SK-N-SH treated with all-trans-retinoic acid at 6 μM for 48 hours (cell line): ENCODE measurements around the gene GUCY1A2.

ENCODE experiments used
- ATAC-seq: fragments of 200-7000 bp; cut with Tn5 transposase; 3 replicates; pipeline ENCODE4 v1.9.1; 2020; ENCODE audit warnings: mild to moderate bottlenecking, moderate library complexity
- ARNTL ChIP-seq: fragments of 450-650 bp; formaldehyde crosslinking; IDR thresholded peaks from 2 replicates; pipeline ENCODE4 v1.5.0; 2020; ENCODE audit warnings: low read depth, mild to moderate bottlenecking, moderate library complexity, borderline replicate concordance
- BACH2 ChIP-seq: fragments of 250-450 bp; sonication (Bioruptor Pico); IDR thresholded peaks from 2 replicates; pipeline ENCODE4 v1.9.0; 2021; ENCODE audit warnings: mild to moderate bottlenecking, borderline replicate concordance
- CSDC2 ChIP-seq: fragments of 250-450 bp; sonication (Bioruptor Pico); IDR thresholded peaks from 2 replicates; pipeline ENCODE4 v1.5.0; 2020; ENCODE audit warnings: mild to moderate bottlenecking, moderate library complexity
- ESRRG ChIP-seq: fragments of 250-450 bp; sonication (Bioruptor Pico); IDR thresholded peaks from 2 replicates; pipeline ENCODE4 v1.6.1; 2021; ENCODE audit warnings: mild to moderate bottlenecking
- ISL1 ChIP-seq: fragments of 250-450 bp; sonication (Bioruptor Pico); IDR thresholded peaks from 2 replicates; pipeline ENCODE4 v2.1.2; 2022; ENCODE audit warnings: mild to moderate bottlenecking, moderate library complexity
- OSR1 ChIP-seq: fragments of 250-450 bp; sonication (Bioruptor Pico); IDR thresholded peaks from 2 replicates; pipeline ENCODE4 v1.8.0; 2022; ENCODE audit warnings: moderate library complexity, mild to moderate bottlenecking, inconsistent platforms
- PPARA ChIP-seq: fragments of 250-450 bp; sonication (Bioruptor Pico); IDR thresholded peaks from 2 replicates; pipeline ENCODE4 v1.5.0; 2020; ENCODE audit warnings: mild to moderate bottlenecking, borderline replicate concordance
- RARB ChIP-seq: fragments of 250-450 bp; sonication (Bioruptor Pico); IDR thresholded peaks from 2 replicates; pipeline ENCODE4 v1.8.0; 2021; ENCODE audit warnings: mild to moderate bottlenecking, moderate library complexity
- SNAI2 ChIP-seq: fragments of 250-450 bp; sonication (Bioruptor Pico); IDR thresholded peaks from 2 replicates; pipeline ENCODE4 v1.5.0; 2020; ENCODE audit warnings: mild to moderate bottlenecking, moderate library complexity
- TCF4 ChIP-seq: fragments of 250-450 bp; sonication (Bioruptor Pico); IDR thresholded peaks from 2 replicates; pipeline ENCODE4 v1.8.0; 2021; ENCODE audit warnings: mild to moderate bottlenecking, moderate library complexity, borderline replicate concordance
- TOX ChIP-seq: fragments of 250-450 bp; sonication (Bioruptor Pico); IDR thresholded peaks from 2 replicates; pipeline ENCODE4 v1.8.0; 2021; ENCODE audit warnings: mild to moderate bottlenecking, moderate library complexity, borderline replicate concordance
- ZC3H10 ChIP-seq: fragments of 250-450 bp; sonication (Bioruptor Pico); IDR thresholded peaks from 2 replicates; pipeline ENCODE4 v1.5.1; 2021; ENCODE audit warnings: mild to moderate bottlenecking, moderate library complexity
- ZFP3 ChIP-seq: fragments of 250-450 bp; sonication (Bioruptor Pico); IDR thresholded peaks from 2 replicates; pipeline ENCODE4 v1.5.0; 2020; ENCODE audit warnings: mild to moderate bottlenecking, moderate library complexity
- ZFP30 ChIP-seq: fragments of 450-650 bp; formaldehyde crosslinking; IDR thresholded peaks from 2 replicates; pipeline ENCODE4 v1.5.0; 2022; ENCODE audit warnings: mild to moderate bottlenecking, moderate library complexity
- ZNF565 ChIP-seq: fragments of 450-650 bp; formaldehyde crosslinking; conservative IDR thresholded peaks from 2 replicates; pipeline ENCODE4 v1.5.0; 2020; ENCODE audit warnings: low read depth, mild to moderate bottlenecking, moderate library complexity
- ZNF70 ChIP-seq: fragments of 450-650 bp; formaldehyde crosslinking; IDR thresholded peaks from 2 replicates; pipeline ENCODE4 v1.5.0; 2020; ENCODE audit warnings: mild to moderate bottlenecking, moderate library complexity
- TF ChIP-seq, protein P1 (sequence below): fragments of 250-450 bp; sonication (Bioruptor Pico); IDR thresholded peaks from 2 replicates; pipeline ENCODE4 v1.5.1; 2021; ENCODE audit warnings: mild to moderate bottlenecking, moderate library complexity
- TF ChIP-seq, protein P2 (sequence below): fragments of 250-450 bp; sonication (Bioruptor Pico); IDR thresholded peaks from 2 replicates; pipeline ENCODE4 v1.5.0; 2020; ENCODE audit warnings: mild to moderate bottlenecking, moderate library complexity
- TF ChIP-seq, protein P3 (sequence below): fragments of 250-450 bp; sonication (Bioruptor Pico); IDR thresholded peaks from 2 replicates; pipeline ENCODE4 v1.8.0; 2020; ENCODE audit warnings: mild to moderate bottlenecking, moderate library complexity, borderline replicate concordance
- TF ChIP-seq, protein P4 (sequence below): fragments of 250-450 bp; sonication (Bioruptor Pico); IDR thresholded peaks from 2 replicates; pipeline ENCODE4 v1.5.1; 2020; ENCODE audit warnings: low read depth, mild to moderate bottlenecking, moderate library complexity

Gene GUCY1A2

DNA sequence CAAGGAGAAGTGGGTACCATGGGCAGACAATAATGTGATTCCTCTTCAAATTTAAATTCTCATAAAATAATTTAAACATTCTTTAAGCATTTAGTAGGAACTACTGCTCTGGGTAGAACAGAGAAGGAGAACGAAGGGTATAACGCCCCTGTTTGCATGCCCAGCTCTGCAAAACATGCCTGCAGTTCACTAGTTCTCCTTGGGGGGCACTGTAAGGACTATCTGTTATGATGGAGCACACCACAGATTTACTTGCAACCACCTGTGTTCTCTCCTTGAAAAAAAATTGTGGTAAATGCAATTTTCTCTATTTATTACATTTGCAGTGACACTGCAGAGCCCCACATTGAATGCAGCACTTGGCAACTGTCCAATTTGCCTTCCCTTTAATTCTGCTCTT is 100.3 kb downstream of the GUCY1A2 start (continued):
- TF ChIP-seq, protein P1, sequence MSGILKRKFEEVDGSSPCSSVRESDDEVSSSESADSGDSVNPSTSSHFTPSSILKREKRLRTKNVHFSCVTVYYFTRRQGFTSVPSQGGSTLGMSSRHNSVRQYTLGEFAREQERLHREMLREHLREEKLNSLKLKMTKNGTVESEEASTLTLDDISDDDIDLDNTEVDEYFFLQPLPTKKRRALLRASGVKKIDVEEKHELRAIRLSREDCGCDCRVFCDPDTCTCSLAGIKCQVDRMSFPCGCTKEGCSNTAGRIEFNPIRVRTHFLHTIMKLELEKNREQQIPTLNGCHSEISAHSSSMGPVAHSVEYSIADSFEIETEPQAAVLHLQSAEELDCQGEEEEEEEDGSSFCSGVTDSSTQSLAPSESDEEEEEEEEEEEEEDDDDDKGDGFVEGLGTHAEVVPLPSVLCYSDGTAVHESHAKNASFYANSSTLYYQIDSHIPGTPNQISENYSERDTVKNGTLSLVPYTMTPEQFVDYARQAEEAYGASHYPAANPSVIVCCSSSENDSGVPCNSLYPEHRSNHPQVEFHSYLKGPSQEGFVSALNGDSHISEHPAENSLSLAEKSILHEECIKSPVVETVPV (CRISPR knock-in tag) = no peak
- TF ChIP-seq, protein P2, sequence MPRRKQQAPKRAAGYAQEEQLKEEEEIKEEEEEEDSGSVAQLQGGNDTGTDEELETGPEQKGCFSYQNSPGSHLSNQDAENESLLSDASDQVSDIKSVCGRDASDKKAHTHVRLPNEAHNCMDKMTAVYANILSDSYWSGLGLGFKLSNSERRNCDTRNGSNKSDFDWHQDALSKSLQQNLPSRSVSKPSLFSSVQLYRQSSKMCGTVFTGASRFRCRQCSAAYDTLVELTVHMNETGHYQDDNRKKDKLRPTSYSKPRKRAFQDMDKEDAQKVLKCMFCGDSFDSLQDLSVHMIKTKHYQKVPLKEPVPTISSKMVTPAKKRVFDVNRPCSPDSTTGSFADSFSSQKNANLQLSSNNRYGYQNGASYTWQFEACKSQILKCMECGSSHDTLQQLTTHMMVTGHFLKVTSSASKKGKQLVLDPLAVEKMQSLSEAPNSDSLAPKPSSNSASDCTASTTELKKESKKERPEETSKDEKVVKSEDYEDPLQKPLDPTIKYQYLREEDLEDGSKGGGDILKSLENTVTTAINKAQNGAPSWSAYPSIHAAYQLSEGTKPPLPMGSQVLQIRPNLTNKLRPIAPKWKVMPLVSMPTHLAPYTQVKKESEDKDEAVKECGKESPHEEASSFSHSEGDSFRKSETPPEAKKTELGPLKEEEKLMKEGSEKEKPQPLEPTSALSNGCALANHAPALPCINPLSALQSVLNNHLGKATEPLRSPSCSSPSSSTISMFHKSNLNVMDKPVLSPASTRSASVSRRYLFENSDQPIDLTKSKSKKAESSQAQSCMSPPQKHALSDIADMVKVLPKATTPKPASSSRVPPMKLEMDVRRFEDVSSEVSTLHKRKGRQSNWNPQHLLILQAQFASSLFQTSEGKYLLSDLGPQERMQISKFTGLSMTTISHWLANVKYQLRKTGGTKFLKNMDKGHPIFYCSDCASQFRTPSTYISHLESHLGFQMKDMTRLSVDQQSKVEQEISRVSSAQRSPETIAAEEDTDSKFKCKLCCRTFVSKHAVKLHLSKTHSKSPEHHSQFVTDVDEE (CRISPR knock-in tag) = no peak
- TF ChIP-seq PPARA (CRISPR knock-in tag) = no peak
- no peak for TF ChIP-seq ESRRG (CRISPR knock-in tag)
- TF ChIP-seq ZNF70 (CRISPR knock-in tag) = no peak
- TF ChIP-seq OSR1 (CRISPR knock-in tag) = no peak

DNA sequence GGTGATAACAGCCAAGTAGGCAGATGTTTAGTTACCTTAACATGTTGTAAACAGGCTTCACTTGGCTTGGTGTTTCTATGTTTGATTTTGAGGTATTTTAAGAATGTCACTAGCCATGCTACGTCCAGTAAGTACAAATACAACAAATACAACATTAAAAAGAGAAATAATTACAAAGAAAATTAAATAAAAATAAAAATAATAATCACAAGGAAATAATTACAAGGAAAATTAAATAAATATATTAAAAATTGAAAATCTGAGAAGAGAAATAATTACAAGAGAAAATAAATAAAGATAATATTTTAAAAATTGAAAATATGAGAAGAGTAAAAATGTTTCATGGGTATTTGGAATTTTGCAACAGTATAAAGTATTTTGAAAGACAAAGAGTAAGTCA is 103.9 kb downstream of the GUCY1A2 start:
- TF ChIP-seq SNAI2 (CRISPR knock-in tag) (no peak), OSR1 (CRISPR knock-in tag) (no peak)
- TF ChIP-seq, all 23 proteins: peak for 0
- no peak for ATAC-seq

DNA sequence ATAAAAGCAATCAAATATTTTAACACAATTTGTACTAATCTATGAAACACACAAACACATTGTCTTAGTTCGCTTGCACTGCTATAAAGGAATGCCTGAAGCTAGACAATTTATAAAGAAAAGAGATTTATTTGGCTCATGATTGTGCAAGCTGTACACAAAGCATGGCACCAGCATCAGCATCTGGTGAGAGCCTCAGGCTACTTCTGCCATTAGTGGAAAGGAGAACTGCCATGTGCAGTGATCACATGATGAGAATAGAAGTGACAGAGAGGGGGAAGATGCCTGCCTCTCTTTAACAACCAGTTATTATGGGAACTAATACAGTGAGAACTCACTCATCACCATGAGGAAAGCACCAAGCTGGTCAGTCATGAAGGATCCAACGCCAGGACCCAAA is 105.1 kb downstream of the GUCY1A2 start:
- no peak for ATAC-seq

DNA sequence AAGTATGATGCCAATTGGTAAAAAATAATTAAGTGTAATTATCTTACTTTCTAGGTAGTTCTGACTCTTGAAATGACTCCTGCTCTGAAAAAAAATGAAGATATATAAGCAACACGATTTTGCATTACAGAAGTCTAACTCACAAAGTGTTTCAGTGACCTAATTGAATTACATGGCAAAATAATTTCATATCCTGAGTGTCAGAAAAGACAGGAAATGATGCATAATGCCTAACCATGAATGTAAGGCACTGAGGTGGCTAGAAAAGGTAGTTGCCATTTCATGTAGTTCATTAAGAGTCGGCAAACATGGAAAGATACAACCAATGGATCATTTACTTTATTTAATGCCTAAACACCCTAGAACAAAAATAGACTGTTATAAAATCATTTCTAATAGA is 113.5 kb downstream of the GUCY1A2 start:
- no peak for ATAC-seq
- TF ChIP-seq TOX (CRISPR knock-in tag) = no peak
- TF ChIP-seq, protein P3, sequence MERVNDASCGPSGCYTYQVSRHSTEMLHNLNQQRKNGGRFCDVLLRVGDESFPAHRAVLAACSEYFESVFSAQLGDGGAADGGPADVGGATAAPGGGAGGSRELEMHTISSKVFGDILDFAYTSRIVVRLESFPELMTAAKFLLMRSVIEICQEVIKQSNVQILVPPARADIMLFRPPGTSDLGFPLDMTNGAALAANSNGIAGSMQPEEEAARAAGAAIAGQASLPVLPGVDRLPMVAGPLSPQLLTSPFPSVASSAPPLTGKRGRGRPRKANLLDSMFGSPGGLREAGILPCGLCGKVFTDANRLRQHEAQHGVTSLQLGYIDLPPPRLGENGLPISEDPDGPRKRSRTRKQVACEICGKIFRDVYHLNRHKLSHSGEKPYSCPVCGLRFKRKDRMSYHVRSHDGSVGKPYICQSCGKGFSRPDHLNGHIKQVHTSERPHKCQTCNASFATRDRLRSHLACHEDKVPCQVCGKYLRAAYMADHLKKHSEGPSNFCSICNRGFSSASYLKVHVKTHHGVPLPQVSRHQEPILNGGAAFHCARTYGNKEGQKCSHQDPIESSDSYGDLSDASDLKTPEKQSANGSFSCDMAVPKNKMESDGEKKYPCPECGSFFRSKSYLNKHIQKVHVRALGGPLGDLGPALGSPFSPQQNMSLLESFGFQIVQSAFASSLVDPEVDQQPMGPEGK (CRISPR knock-in tag) = no peak
- no peak for TF ChIP-seq ZNF565
- TF ChIP-seq, protein P2 (CRISPR knock-in tag) = no peak
- TF ChIP-seq CSDC2 (CRISPR knock-in tag) = no peak
- no peak for TF ChIP-seq ZFP30 (CRISPR knock-in tag)
- no peak for TF ChIP-seq ZNF70 (CRISPR knock-in tag)
- no peak for TF ChIP-seq ARNTL
- no peak for TF ChIP-seq TCF4 (CRISPR knock-in tag)
- TF ChIP-seq SNAI2 (CRISPR knock-in tag) = no peak
- no peak for TF ChIP-seq PPARA (CRISPR knock-in tag)
- no peak for TF ChIP-seq ISL1 (CRISPR knock-in tag)

More for the DNA sequence above, 105.1 kb downstream of the GUCY1A2 start:
- no peak for TF ChIP-seq ZFP30 (CRISPR knock-in tag)
- TF ChIP-seq ARNTL = no peak
- TF ChIP-seq PPARA (CRISPR knock-in tag) = no peak
- no peak for TF ChIP-seq ZFP3
- TF ChIP-seq BACH2 (CRISPR knock-in tag) = no peak
- no peak for TF ChIP-seq SNAI2 (CRISPR knock-in tag)
- TF ChIP-seq, protein P4, sequence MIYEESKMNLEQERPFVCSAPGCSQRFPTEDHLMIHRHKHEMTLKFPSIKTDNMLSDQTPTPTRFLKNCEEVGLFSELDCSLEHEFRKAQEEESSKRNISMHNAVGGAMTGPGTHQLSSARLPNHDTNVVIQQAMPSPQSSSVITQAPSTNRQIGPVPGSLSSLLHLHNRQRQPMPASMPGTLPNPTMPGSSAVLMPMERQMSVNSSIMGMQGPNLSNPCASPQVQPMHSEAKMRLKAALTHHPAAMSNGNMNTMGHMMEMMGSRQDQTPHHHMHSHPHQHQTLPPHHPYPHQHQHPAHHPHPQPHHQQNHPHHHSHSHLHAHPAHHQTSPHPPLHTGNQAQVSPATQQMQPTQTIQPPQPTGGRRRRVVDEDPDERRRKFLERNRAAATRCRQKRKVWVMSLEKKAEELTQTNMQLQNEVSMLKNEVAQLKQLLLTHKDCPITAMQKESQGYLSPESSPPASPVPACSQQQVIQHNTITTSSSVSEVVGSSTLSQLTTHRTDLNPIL (CRISPR knock-in tag) = no peak
- no peak for TF ChIP-seq ISL1 (CRISPR knock-in tag)
- TF ChIP-seq ZC3H10 (CRISPR knock-in tag) = no peak
- TF ChIP-seq ESRRG (CRISPR knock-in tag) = no peak
- TF ChIP-seq, protein P3 (CRISPR knock-in tag) = no peak
- no peak for TF ChIP-seq TOX (CRISPR knock-in tag)
- TF ChIP-seq ZNF565 = no peak
- TF ChIP-seq, protein P1 (CRISPR knock-in tag) = no peak
- TF ChIP-seq RARB (CRISPR knock-in tag) = no peak
